Measurements from ENCODE around the gene LYRM9. TPM values are rescaled to one million over a fixed set of nuclear protein-coding genes. Genes with fewer than 3 reads are reported as not detected.

The LYRM9 gene
- total and polyA plus RNA-seq, 9 of the 15 experiments (the other 6 are each of a cell fraction or from before 2014, with no cell fraction given), result 0.98 to 4.7 (median 1.8) TPM

DNA sequence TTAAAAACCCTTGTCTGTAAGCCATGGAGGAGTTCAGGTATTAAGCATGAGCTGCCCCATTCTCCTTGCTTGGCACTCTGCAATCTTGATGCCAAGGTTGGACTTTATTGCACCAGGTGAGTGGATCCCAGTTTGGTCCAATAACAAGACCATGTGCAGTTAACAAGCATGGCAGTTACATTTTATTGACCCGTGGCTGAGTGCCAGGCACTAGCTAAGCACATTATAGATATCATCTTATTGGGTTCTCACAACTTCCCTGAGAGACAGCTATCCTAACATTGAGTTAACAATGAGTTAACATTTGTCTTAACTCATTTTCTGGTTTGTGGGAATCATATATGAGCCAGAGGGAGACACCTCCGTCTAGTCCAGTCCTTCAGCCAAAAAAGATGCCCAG, 21.8 kb downstream of the LYRM9 start:
- Histone ChIP-seq H3K36me3 (ENCODE audit: control insufficient read depth, insufficient read depth, low read length) (no peaks in the 10 kb centered on the region), H3K9ac (ENCODE audit: insufficient read depth in 1 of 2, low read depth in 2 of 2, low read length in 2 of 2) (no peak overlapping the region), H3K4me1 (replicated peaks in 1 of 2; ENCODE audit: control insufficient read depth in 2 of 2, insufficient read depth in 2 of 2, low read length in 2 of 2) (no peaks in the 10 kb centered on the region), H2AFZ (ENCODE audit: low read depth, low read length) (no peak overlapping the region), H4K20me1 (replicated peaks; ENCODE audit: control insufficient read depth, insufficient read depth, low read length) (no peaks in the 10 kb centered on the region), H3K27ac (ENCODE audit: extremely low read depth, low read depth, low read length) (no peak overlapping the region), H3K4me3 (no peak overlapping the region), H3K27me3 (ENCODE audit: control insufficient read depth in 2 of 2, insufficient read depth in 2 of 2, low read length in 2 of 2) (peaks cover 23 to 30% of the 10 kb centered on the region in 2 experiments), H3K9me3 (replicated peaks; ENCODE audit: control insufficient read depth, insufficient read depth, low read depth, low read length) (no peaks in the 10 kb centered on the region), H3K4me2 (ENCODE audit: insufficient read depth, low read length) (no peak overlapping the region), H3K9me1 (ENCODE audit: control insufficient read depth, insufficient read depth, low read length) (no peaks in the 10 kb centered on the region), H3K79me2 (ENCODE audit: control insufficient read depth, insufficient read depth, low read length) (no peaks in the 10 kb centered on the region)
- BruUV-seq (replicated peaks), result no TSS peak
- in situ Hi-C loops (cut with MboI), result no loop called here
- TF ChIP-seq SMARCB1 (IDR thresholded peaks at IDR 0.05; ENCODE audit: insufficient read length, low read depth) (no peak), ETV5 (CRISPR knock-in tag; IDR thresholded peaks at IDR 0.05; ENCODE audit: low read depth) (no peak), PCBP1 (IDR thresholded peaks at IDR 0.05; ENCODE audit: low read depth, low read length, poor library complexity, severe bottlenecking) (no peak), JUND (IDR thresholded peaks at IDR 0.05; ENCODE audit: borderline replicate concordance, low read depth, low read length) (no peak), JUND (tag; IDR thresholded peaks at IDR 0.05; ENCODE audit: borderline replicate concordance, low read depth, low read length) (no peak), MBD2 (IDR thresholded peaks at IDR 0.05; ENCODE audit: borderline replicate concordance, low read depth) (no peak), ZNF644 (tag; IDR thresholded peaks at IDR 0.05; ENCODE audit: low read depth) (no peak), HSF4 (CRISPR knock-in tag; IDR thresholded peaks at IDR 0.05; ENCODE audit: borderline replicate concordance) (no peak), ZNF23 (CRISPR knock-in tag; IDR thresholded peaks at IDR 0.05) (no peak), RBM25 (IDR thresholded peaks at IDR 0.05; ENCODE audit: low read depth, low read length, severe bottlenecking) (no peak), SIN3A (IDR thresholded peaks at IDR 0.05; ENCODE audit: borderline replicate concordance in 2 of 2, control insufficient read depth in 1 of 2, low read depth in 2 of 2, low read length in 2 of 2) (no peak), SLC30A9 (CRISPR knock-in tag; IDR thresholded peaks at IDR 0.05) (no peak)
- TF ChIP-seq, protein P1, sequence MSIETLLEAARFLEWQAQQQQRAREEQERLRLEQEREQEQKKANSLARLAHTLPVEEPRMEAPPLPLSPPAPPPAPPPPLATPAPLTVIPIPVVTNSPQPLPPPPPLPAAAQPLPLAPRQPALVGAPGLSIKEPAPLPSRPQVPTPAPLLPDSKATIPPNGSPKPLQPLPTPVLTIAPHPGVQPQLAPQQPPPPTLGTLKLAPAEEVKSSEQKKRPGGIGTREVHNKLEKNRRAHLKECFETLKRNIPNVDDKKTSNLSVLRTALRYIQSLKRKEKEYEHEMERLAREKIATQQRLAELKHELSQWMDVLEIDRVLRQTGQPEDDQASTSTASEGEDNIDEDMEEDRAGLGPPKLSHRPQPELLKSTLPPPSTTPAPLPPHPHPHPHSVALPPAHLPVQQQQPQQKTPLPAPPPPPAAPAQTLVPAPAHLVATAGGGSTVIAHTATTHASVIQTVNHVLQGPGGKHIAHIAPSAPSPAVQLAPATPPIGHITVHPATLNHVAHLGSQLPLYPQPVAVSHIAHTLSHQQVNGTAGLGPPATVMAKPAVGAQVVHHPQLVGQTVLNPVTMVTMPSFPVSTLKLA (conservative IDR thresholded peaks at IDR 0.05), result no peak
- TF ChIP-seq, protein P2, sequence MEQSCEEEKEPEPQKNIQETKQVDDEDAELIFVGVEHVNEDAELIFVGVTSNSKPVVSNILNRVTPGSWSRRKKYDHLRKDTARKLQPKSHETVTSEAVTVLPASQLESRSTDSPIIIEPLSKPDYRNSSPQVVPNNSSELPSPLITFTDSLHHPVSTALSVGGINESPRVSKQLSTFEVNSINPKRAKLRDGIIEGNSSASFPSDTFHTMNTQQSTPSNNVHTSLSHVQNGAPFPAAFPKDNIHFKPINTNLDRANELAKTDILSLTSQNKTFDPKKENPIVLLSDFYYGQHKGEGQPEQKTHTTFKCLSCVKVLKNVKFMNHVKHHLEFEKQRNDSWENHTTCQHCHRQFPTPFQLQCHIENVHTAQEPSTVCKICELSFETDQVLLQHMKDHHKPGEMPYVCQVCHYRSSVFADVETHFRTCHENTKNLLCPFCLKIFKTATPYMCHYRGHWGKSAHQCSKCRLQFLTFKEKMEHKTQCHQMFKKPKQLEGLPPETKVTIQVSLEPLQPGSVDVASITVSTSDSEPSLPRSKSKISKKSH (CRISPR knock-in tag; IDR thresholded peaks at IDR 0.05), result no peak
- TF ChIP-seq, protein P3, sequence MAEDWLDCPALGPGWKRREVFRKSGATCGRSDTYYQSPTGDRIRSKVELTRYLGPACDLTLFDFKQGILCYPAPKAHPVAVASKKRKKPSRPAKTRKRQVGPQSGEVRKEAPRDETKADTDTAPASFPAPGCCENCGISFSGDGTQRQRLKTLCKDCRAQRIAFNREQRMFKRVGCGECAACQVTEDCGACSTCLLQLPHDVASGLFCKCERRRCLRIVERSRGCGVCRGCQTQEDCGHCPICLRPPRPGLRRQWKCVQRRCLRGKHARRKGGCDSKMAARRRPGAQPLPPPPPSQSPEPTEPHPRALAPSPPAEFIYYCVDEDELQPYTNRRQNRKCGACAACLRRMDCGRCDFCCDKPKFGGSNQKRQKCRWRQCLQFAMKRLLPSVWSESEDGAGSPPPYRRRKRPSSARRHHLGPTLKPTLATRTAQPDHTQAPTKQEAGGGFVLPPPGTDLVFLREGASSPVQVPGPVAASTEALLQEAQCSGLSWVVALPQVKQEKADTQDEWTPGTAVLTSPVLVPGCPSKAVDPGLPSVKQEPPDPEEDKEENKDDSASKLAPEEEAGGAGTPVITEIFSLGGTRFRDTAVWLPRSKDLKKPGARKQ (CRISPR knock-in tag; IDR thresholded peaks at IDR 0.05), result no peak
- 0% methylated on average over 2 of the region's 2 CpGs for WGBS (ENCODE audit: insufficient coverage, low coverage, missing lambda C conversion rate)
- intact Hi-C loops (cut with micrococcal nuclease), result no loop called here
- DNase-seq (ENCODE audit: extremely low read depth in 1 of 4, low spot score in 3 of 4) (no peak), ATAC-seq (no peak), FAIRE-seq (no peak)
- ChIA-PET CTCF (ENCODE audit: low intra/inter-chr PET ratio) (no interaction called here), POLR2A (interaction anchor here (0.6 kb wide), 1 partner anchor 111 kb away, joined by 3 read pairs; no protein-coding TSS in a partner anchor)

Measured in K562 (cell line).